ENCODE measurements around the gene SRD5A2. TPM values are rescaled to one million over a fixed set of nuclear protein-coding genes. Genes with fewer than 3 reads are reported as not detected.
"Not testable (repeated sequence)": the region's sequence is repeated elsewhere in the genome, so short reads cannot be mapped to it uniquely, and the experiment has no call there.

Gene SRD5A2
- total and polyA plus RNA-seq, 9 donors: under 0.01 to 0.07 (median 0.05) TPM; not detected in 4

- no peak for DNase-seq
- Histone ChIP-seq H3K4me1 (ENCODE audit: control insufficient read depth, insufficient read depth, low read length) (no peaks in the 10 kb centered on the region), H3K9me3 (replicated peaks; ENCODE audit: control insufficient read depth, low read depth, low read length) (no peaks in the 10 kb centered on the region), H3K4me3 (ENCODE audit: low read length) (no peak overlapping the region), H3K36me3 (ENCODE audit: control insufficient read depth, insufficient read depth, low read length) (no peaks in the 10 kb centered on the region), H3K27ac (ENCODE audit: low read length) (no peak overlapping the region), H3K27me3 (ENCODE audit: control insufficient read depth, insufficient read depth, low read length) (no peaks in the 10 kb centered on the region)
- 87% methylated on average over 4 of the region's 7 CpGs for WGBS (ENCODE audit: insufficient coverage)
These were observed 63.1 kb downstream of the SRD5A2 start for GRCh38 chr2:31517442-31518203.

- no peaks in the 10 kb centered on the region for H3K36me3 ChIP-seq (ENCODE audit: control insufficient read depth, insufficient read depth, low read length)
- WGBS (ENCODE audit: insufficient coverage): 87% methylated on average over 5 of the region's 5 CpGs
- H3K4me3 ChIP-seq (ENCODE audit: low read length): no peak overlapping the region
- no peaks in the 10 kb centered on the region for H3K4me1 ChIP-seq (ENCODE audit: control insufficient read depth, insufficient read depth, low read length)
- no peaks in the 10 kb centered on the region for H3K9me3 ChIP-seq (replicated peaks; ENCODE audit: control insufficient read depth, low read depth, low read length)
- H3K27ac ChIP-seq (ENCODE audit: low read length): no peak overlapping the region
- H3K27me3 ChIP-seq (ENCODE audit: control insufficient read depth, insufficient read depth, low read length): no peaks in the 10 kb centered on the region
- DNase-seq: no peak
These were observed 65.2 kb downstream of the SRD5A2 start for GRCh38 chr2:31515586-31515985.

GRCh38 chr2:31513553-31513952, 67.2 kb downstream of the SRD5A2 start:
- no CpG with 5 or more reads among the region's 3 CpGs for WGBS (ENCODE audit: insufficient coverage)
- no peak overlapping the region for H3K4me3 ChIP-seq (ENCODE audit: low read length)
- H3K9me3 ChIP-seq (replicated peaks; ENCODE audit: control insufficient read depth, low read depth, low read length): no peaks in the 10 kb centered on the region
- no peaks in the 10 kb centered on the region for H3K36me3 ChIP-seq (ENCODE audit: control insufficient read depth, insufficient read depth, low read length)
- H3K27me3 ChIP-seq (ENCODE audit: control insufficient read depth, insufficient read depth, low read length): no peaks in the 10 kb centered on the region
- no peaks in the 10 kb centered on the region for H3K4me1 ChIP-seq (ENCODE audit: control insufficient read depth, insufficient read depth, low read length)
- no peak for DNase-seq
- no peak overlapping the region for H3K27ac ChIP-seq (ENCODE audit: low read length)

GRCh38 chr2:31511376-31511775, 69.4 kb downstream of the SRD5A2 start:
- Histone ChIP-seq H3K36me3 (ENCODE audit: control insufficient read depth, insufficient read depth, low read length) (no peaks in the 10 kb centered on the region), H3K27ac (ENCODE audit: low read length) (no peak overlapping the region), H3K4me1 (ENCODE audit: control insufficient read depth, insufficient read depth, low read length) (no peaks in the 10 kb centered on the region), H3K4me3 (ENCODE audit: low read length) (no peak overlapping the region), H3K9me3 (replicated peaks; ENCODE audit: control insufficient read depth, low read depth, low read length) (no peaks in the 10 kb centered on the region), H3K27me3 (ENCODE audit: control insufficient read depth, insufficient read depth, low read length) (no peaks in the 10 kb centered on the region)
- DNase-seq: no peak

GRCh38 chr2:31505111-31505510, 75.6 kb downstream of the SRD5A2 start:
- Histone ChIP-seq H3K27me3 (ENCODE audit: control insufficient read depth, insufficient read depth, low read length) (no peaks in the 10 kb centered on the region), H3K27ac (ENCODE audit: low read length) (no peak overlapping the region), H3K4me3 (ENCODE audit: low read length) (no peak overlapping the region), H3K4me1 (ENCODE audit: control insufficient read depth, insufficient read depth, low read length) (no peaks in the 10 kb centered on the region), H3K36me3 (ENCODE audit: control insufficient read depth, insufficient read depth, low read length) (no peaks in the 10 kb centered on the region), H3K9me3 (replicated peaks; ENCODE audit: control insufficient read depth, low read depth, low read length) (no peaks in the 10 kb centered on the region)
- WGBS (ENCODE audit: insufficient coverage): 79% methylated on average over 2 of the region's 2 CpGs
- DNase-seq: no peak

GRCh38 chr2:31504311-31504710, 76.4 kb downstream of the SRD5A2 start:
- H3K27ac ChIP-seq (ENCODE audit: low read length): no peak overlapping the region
- WGBS (ENCODE audit: insufficient coverage): 83% methylated on average over 1 of the region's 2 CpGs
- no peaks in the 10 kb centered on the region for H3K27me3 ChIP-seq (ENCODE audit: control insufficient read depth, insufficient read depth, low read length)
- no peaks in the 10 kb centered on the region for H3K9me3 ChIP-seq (replicated peaks; ENCODE audit: control insufficient read depth, low read depth, low read length)
- no peak overlapping the region for H3K4me3 ChIP-seq (ENCODE audit: low read length)
- no peaks in the 10 kb centered on the region for H3K4me1 ChIP-seq (ENCODE audit: control insufficient read depth, insufficient read depth, low read length)
- H3K36me3 ChIP-seq (ENCODE audit: control insufficient read depth, insufficient read depth, low read length): no peaks in the 10 kb centered on the region
- DNase-seq: no peak

GRCh38 chr2:31496451-31496874, 84.3 kb downstream of the SRD5A2 start:
- not testable (repeated sequence) for H3K36me3 ChIP-seq (ENCODE audit: control insufficient read depth, insufficient read depth, low read length)

GRCh38 chr2:31489339-31489738, 91.4 kb downstream of the SRD5A2 start:
- H3K4me1 ChIP-seq (ENCODE audit: control insufficient read depth, insufficient read depth, low read length); H3K36me3 ChIP-seq (ENCODE audit: control insufficient read depth, insufficient read depth, low read length); H3K4me3 ChIP-seq (ENCODE audit: low read length); H3K27ac ChIP-seq (ENCODE audit: low read length); H3K27me3 ChIP-seq (ENCODE audit: control insufficient read depth, insufficient read depth, low read length); DNase-seq; H3K9me3 ChIP-seq (replicated peaks; ENCODE audit: control insufficient read depth, low read depth, low read length): not testable (repeated sequence)
- WGBS (ENCODE audit: insufficient coverage): 25% methylated on average over 1 of the region's 3 CpGs

More at GRCh38 chr2:31496451-31496874, 84.3 kb downstream of the SRD5A2 start:
- not testable (repeated sequence) for H3K9me3 ChIP-seq (replicated peaks; ENCODE audit: control insufficient read depth, low read depth, low read length); H3K4me3 ChIP-seq (ENCODE audit: low read length); H3K4me1 ChIP-seq (ENCODE audit: control insufficient read depth, insufficient read depth, low read length); H3K27ac ChIP-seq (ENCODE audit: low read length); H3K27me3 ChIP-seq (ENCODE audit: control insufficient read depth, insufficient read depth, low read length); DNase-seq
- 85% methylated on average over 21 of the region's 21 CpGs for WGBS (ENCODE audit: insufficient coverage)

- no peaks in the 10 kb centered on the region for H3K36me3 ChIP-seq (ENCODE audit: control insufficient read depth, insufficient read depth, low read length)
- no peak for DNase-seq
- no peak overlapping the region for H3K27ac ChIP-seq (ENCODE audit: low read length)
- H3K4me3 ChIP-seq (ENCODE audit: low read length): no peak overlapping the region
- H3K9me3 ChIP-seq (replicated peaks; ENCODE audit: control insufficient read depth, low read depth, low read length): no peaks in the 10 kb centered on the region
- WGBS (ENCODE audit: insufficient coverage): no CpG with 5 or more reads among the region's 2 CpGs
- no peaks in the 10 kb centered on the region for H3K27me3 ChIP-seq (ENCODE audit: control insufficient read depth, insufficient read depth, low read length)
- no peaks in the 10 kb centered on the region for H3K4me1 ChIP-seq (ENCODE audit: control insufficient read depth, insufficient read depth, low read length)
These were observed 97.5 kb downstream of the SRD5A2 start for GRCh38 chr2:31483246-31483645.

- Histone ChIP-seq H3K4me3 (ENCODE audit: low read length) (no peak overlapping the region), H3K36me3 (ENCODE audit: control insufficient read depth, insufficient read depth, low read length) (no peaks in the 10 kb centered on the region), H3K4me1 (ENCODE audit: control insufficient read depth, insufficient read depth, low read length) (no peaks in the 10 kb centered on the region), H3K27ac (ENCODE audit: low read length) (no peak overlapping the region), H3K9me3 (replicated peaks; ENCODE audit: control insufficient read depth, low read depth, low read length) (no peaks in the 10 kb centered on the region), H3K27me3 (ENCODE audit: control insufficient read depth, insufficient read depth, low read length) (no peaks in the 10 kb centered on the region)
- 34% methylated on average over 2 of the region's 2 CpGs for WGBS (ENCODE audit: insufficient coverage)
- no peak for DNase-seq
These were observed 104.1 kb downstream of the SRD5A2 start for GRCh38 chr2:31476511-31477180.

Measured in muscle of leg (tissue), 11 donors.